Liver (tissue), 9 donors: ENCODE data around the gene PREX1. TPM values are rescaled to one million over a fixed set of nuclear protein-coding genes. Genes with fewer than 3 reads are reported as not detected.

ENCODE experiments used
- DNase-seq: peaks from one replicate; pipeline ENCODE4 v3.0.0-alpha.2; 2017; ENCODE audit warnings: low spot score
- H3K27ac ChIP-seq, 2 donors: one replicate each; pipeline ENCODE4 v1.7.0; 2013; ENCODE audit warnings: inconsistent platforms in 2 of 2, low read length in 2 of 2, control low read depth in 1 of 2, low read depth in 1 of 2, mild to moderate bottlenecking in 1 of 2
- H3K27me3 ChIP-seq, 4 donors: one replicate each; pipeline versions ENCODE4 v1.6.1 to v1.7.0; 2013; ENCODE audit warnings: low read length in 3 of 4, inconsistent platforms in 1 of 4, mild to moderate bottlenecking in 1 of 4, moderate library complexity in 1 of 4; ENCODE audit not compliant: control insufficient read depth in 4 of 4, insufficient read depth in 4 of 4
- H3K36me3 ChIP-seq, 4 donors: one replicate each; pipeline versions ENCODE4 v1.6.1 to v1.7.0; 2013; ENCODE audit warnings: low read length in 3 of 4, mild to moderate bottlenecking in 3 of 4, low read depth in 1 of 4, moderate library complexity in 1 of 4; ENCODE audit not compliant: control insufficient read depth in 4 of 4, insufficient read depth in 3 of 4
- H3K4me1 ChIP-seq, 4 donors: one replicate each; pipeline versions ENCODE4 v1.6.1 to v1.7.0; 2013; ENCODE audit warnings: low read length in 3 of 4, mild to moderate bottlenecking in 3 of 4, moderate library complexity in 1 of 4; ENCODE audit not compliant: control insufficient read depth in 4 of 4, insufficient read depth in 4 of 4
- H3K4me3 ChIP-seq, 3 donors: one replicate each; pipeline versions ENCODE4 v1.6.1 to v1.7.0; 2013; ENCODE audit warnings: low read length in 3 of 3, control low read depth in 1 of 3, low read depth in 1 of 3, mild to moderate bottlenecking in 1 of 3
- H3K9ac ChIP-seq, 2 donors: one replicate each; pipeline ENCODE4 v1.7.0; 2013; ENCODE audit warnings: low read length in 2 of 2, mild to moderate bottlenecking in 2 of 2, moderate library complexity in 2 of 2, control low read depth in 1 of 2, low read depth in 1 of 2
- H3K9me3 ChIP-seq, 4 donors: one replicate each; pipeline versions ENCODE4 v1.6.1 to v1.7.0; 2013; ENCODE audit warnings: low read length in 3 of 4; ENCODE audit not compliant: control insufficient read depth in 4 of 4
- FOXA1 ChIP-seq: IDR thresholded peaks from 2 replicates; pipeline ENCODE4 v1.6.1; 2016; ENCODE audit warnings: antibody characterized with exemption
- GABPA ChIP-seq, 2 donors: IDR thresholded peaks in 1 of 2; conservative IDR thresholded peaks in 1 of 2; 2 replicates each; pipeline ENCODE4 v1.6.1; 2016; ENCODE audit warnings: antibody characterized with exemption in 2 of 2, mild to moderate bottlenecking in 1 of 2, moderate library complexity in 1 of 2
- HNF4G ChIP-seq: IDR thresholded peaks from 2 replicates; pipeline ENCODE4 v1.6.1; 2016; ENCODE audit warnings: antibody characterized with exemption
- JUND ChIP-seq, 2 donors: IDR thresholded peaks; 2 replicates each; pipeline ENCODE4 v1.6.1; 2016; ENCODE audit warnings: antibody characterized with exemption in 2 of 2
- NR2F2 ChIP-seq: IDR thresholded peaks from 2 replicates; pipeline ENCODE4 v1.6.1; 2016; ENCODE audit warnings: antibody characterized with exemption
- RAD21 ChIP-seq, 2 donors: IDR thresholded peaks; 2 replicates each; pipeline ENCODE4 v1.6.1; 2016; ENCODE audit warnings: antibody characterized with exemption in 2 of 2, mild to moderate bottlenecking in 2 of 2
- REST ChIP-seq: IDR thresholded peaks from 2 replicates; pipeline ENCODE4 v1.6.1; 2016; ENCODE audit warnings: antibody characterized with exemption, mild to moderate bottlenecking
- SP1 ChIP-seq: IDR thresholded peaks from 2 replicates; pipeline ENCODE4 v1.6.1; 2018; ENCODE audit warnings: antibody characterized with exemption, mild to moderate bottlenecking
- YY1 ChIP-seq: IDR thresholded peaks from 2 replicates; pipeline ENCODE4 v1.6.1; 2016; ENCODE audit warnings: antibody characterized with exemption, mild to moderate bottlenecking
- WGBS: extraction: QIAGEN DNeasy Blood & Tissue Kit; methylation state at CpG from one replicate; pipeline ENCODE4 v1.1.7; 2013; 5-methylcytosine and 5-hydroxymethylcytosine counted together
- polyA plus RNA-seq, 2 donors: library from polyadenylated mRNA; stranded (reverse) in 1 of 2; unstranded in 1 of 2; fragments of 200-250 nt in 1 of 2; fragments of >200 nt in 1 of 2; fragmentation: Nextera tagmentation in 1 of 2; extraction: Ambion mirVana in 1 of 2; gene quantifications; one replicate each; pipeline versions ENCODE4 v1.2.1 to v1.2.3, GENCODE V29; 2013 to 2015
- total RNA-seq, 2 donors: library from RNA; depleted of rRNA; stranded (reverse); fragments of >200 nt; gene quantifications; one replicate each; pipeline ENCODE4 v1.2.3, GENCODE V29; 2014
- TF ChIP-seq, protein P1 (sequence below): fragments of 150-350 bp; IDR thresholded peaks from 2 replicates; pipeline ENCODE4 v1.5.1; 2017; ENCODE audit warnings: improper control_type of control experiment, low read depth, low read length; ENCODE audit not compliant: missing input control
- TF ChIP-seq, protein P2 (sequence below): IDR thresholded peaks from 2 replicates; pipeline ENCODE4 v1.6.1; 2016; ENCODE audit warnings: antibody characterized with exemption
- donor health status: healthy.
- donor health status: healthy.
- donor health status: healthy.
- donor health status: healthy.
- donor health status: healthy.

The PREX1 gene
- total and polyA plus RNA-seq, 4 donors = 2.2 to 18.0 (median 10.8) TPM

DNA sequence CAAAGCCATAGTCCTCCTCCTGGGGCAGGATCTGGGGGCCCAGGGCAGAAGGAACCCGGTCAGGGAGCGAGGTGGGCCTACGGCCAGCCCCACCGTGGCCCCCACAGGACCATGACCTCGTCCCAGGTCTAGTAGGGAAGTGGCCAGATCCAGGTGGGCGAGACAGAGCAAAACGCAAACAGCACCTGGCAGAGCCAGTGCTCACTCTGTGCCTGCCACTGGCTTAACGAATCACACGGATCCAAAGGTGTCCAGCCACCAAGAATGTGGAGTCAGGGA, 169.7 kb downstream of the PREX1 start:
- DNase-seq = no peak
- 80% methylated on average over 9 of the region's 9 CpGs for WGBS
- Histone ChIP-seq H3K9ac (no peak overlapping the region), H3K4me1 (peaks cover 0 to 15% (median 10%) of the 10 kb centered on the region in 4 donors), H3K4me3 (no peak overlapping the region), H3K9me3 (no peaks in the 10 kb centered on the region), H3K27me3 (no peaks in the 10 kb centered on the region), H3K36me3 (no peaks in the 10 kb centered on the region), H3K27ac (no peak overlapping the region)
- TF ChIP-seq, protein P1, sequence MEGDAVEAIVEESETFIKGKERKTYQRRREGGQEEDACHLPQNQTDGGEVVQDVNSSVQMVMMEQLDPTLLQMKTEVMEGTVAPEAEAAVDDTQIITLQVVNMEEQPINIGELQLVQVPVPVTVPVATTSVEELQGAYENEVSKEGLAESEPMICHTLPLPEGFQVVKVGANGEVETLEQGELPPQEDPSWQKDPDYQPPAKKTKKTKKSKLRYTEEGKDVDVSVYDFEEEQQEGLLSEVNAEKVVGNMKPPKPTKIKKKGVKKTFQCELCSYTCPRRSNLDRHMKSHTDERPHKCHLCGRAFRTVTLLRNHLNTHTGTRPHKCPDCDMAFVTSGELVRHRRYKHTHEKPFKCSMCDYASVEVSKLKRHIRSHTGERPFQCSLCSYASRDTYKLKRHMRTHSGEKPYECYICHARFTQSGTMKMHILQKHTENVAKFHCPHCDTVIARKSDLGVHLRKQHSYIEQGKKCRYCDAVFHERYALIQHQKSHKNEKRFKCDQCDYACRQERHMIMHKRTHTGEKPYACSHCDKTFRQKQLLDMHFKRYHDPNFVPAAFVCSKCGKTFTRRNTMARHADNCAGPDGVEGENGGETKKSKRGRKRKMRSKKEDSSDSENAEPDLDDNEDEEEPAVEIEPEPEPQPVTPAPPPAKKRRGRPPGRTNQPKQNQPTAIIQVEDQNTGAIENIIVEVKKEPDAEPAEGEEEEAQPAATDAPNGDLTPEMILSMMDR = no peak
- no peak for TF ChIP-seq GABPA (IDR thresholded peaks at IDR 0.05 in 1 of 2, conservative IDR thresholded peaks at IDR 0.05 in 1 of 2)
- no peak for TF ChIP-seq FOXA1
- TF ChIP-seq, protein P2, sequence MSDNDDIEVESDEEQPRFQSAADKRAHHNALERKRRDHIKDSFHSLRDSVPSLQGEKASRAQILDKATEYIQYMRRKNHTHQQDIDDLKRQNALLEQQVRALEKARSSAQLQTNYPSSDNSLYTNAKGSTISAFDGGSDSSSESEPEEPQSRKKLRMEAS = no peak
- TF ChIP-seq SP1 = no peak
- TF ChIP-seq JUND (IDR thresholded peaks at IDR 0.05) = no peak
- no peak for TF ChIP-seq HNF4G

DNA sequence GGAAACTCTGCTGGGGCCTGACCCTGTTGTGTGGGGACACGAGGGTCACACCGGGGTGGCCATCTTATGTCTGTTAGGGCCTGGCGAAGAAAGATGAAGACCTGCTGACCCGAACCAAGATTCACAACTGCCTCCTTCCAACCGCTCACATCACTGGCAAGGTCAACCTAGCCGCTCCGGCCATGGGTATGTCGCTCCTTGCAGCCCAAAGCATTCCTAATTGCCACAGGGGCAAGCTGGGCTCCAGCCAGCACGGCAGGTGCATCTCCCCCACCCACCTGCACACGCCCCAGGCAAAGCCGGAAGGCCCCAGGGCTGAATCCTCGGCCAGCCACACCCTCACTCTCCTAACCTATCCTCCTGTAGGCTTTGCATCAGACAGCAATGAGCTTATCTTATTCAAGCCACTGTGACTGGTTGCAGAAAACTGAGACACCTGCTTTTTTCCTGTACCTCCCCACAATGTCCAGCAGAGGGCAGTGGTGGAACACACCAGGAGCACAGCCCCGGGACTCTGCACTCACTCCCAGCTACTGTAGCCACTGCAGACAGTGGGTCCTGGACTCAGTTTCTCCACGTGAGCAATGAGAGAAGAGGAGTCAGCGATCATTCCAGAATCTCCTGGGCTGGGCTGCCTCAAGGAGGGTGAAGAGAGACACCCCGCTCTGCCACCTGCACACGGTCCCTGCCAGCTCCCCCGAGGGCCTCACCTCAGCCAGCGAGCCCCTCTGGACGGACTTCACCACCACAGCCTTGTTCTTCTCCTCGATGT, 170.2 kb downstream of the PREX1 start:
- H3K4me3 ChIP-seq = no peak overlapping the region
- H3K36me3 ChIP-seq = peaks cover 0 to 4% (median 0%) of the 10 kb centered on the region in 4 donors
- 68% methylated on average over 21 of the region's 21 CpGs for WGBS
- H3K27me3 ChIP-seq = no peaks in the 10 kb centered on the region
- no peak for TF ChIP-seq REST
- TF ChIP-seq, protein P1 = peak; percentile 93
- peak; percentile 99 to 100 for TF ChIP-seq RAD21 (IDR thresholded peaks at IDR 0.05)
- no peak for TF ChIP-seq YY1
- TF ChIP-seq NR2F2 = no peak
- H3K4me1 ChIP-seq = peaks cover 0 to 15% (median 10%) of the 10 kb centered on the region in 4 donors
- peak; percentile 76 for DNase-seq
- no peak overlapping the region for H3K9ac ChIP-seq
- H3K9me3 ChIP-seq = no peaks in the 10 kb centered on the region
- H3K27ac ChIP-seq = no peak overlapping the region
